K562 (cell line): ENCODE data around the gene LHPP. TPM values are rescaled to one million over a fixed set of nuclear protein-coding genes. Genes with fewer than 3 reads are reported as not detected.

Experiments
- ARNT ChIP-seq, 2 experiments: fragments of 450-650 bp; IDR thresholded peaks; 2 replicates each; pipeline ENCODE4 v1.6.1; 2016; ENCODE audit warnings: mild to moderate bottlenecking in 1 of 2
- CEBPB ChIP-seq: fragments of 450-650 bp; IDR thresholded peaks from 2 replicates; pipeline ENCODE4 v1.6.1; 2016; ENCODE audit warnings: missing genetic modification characterization, missing compliant biosample characterization
- DNMT1 ChIP-seq: fragments of 450-650 bp; IDR thresholded peaks from 2 replicates; pipeline ENCODE4 v1.6.1; 2016; ENCODE audit warnings: antibody characterized with exemption, mild to moderate bottlenecking
- EGR1 ChIP-seq: fragments of 450-650 bp; conservative IDR thresholded peaks from 2 replicates; pipeline ENCODE4 v1.6.1; 2017; ENCODE audit warnings: mild to moderate bottlenecking
- FUS ChIP-seq: fragments of 200-400 bp; formaldehyde crosslinking; optimal IDR thresholded peaks from 2 replicates; pipeline ENCODE3; 2017; ENCODE audit warnings: low read depth, low read length
- GABPA ChIP-seq: fragments of 200-800 bp; sonication (Bioruptor generic); conservative IDR thresholded peaks from 2 replicates; pipeline ENCODE4 v1.6.1; 2016; ENCODE audit warnings: low read depth, missing genetic modification characterization, missing compliant biosample characterization
- HLTF ChIP-seq: fragments of 450-650 bp; IDR thresholded peaks from 2 replicates; pipeline ENCODE4 v1.6.1; 2016
- PHTF2 ChIP-seq: fragments of 250-450 bp; sonication (Bioruptor Pico); IDR thresholded peaks from 2 replicates; pipeline ENCODE4 v1.5.0; 2021; ENCODE audit warnings: mild to moderate bottlenecking
- SLC30A9 ChIP-seq: fragments of 250-450 bp; sonication (Bioruptor Pico); IDR thresholded peaks from 2 replicates; pipeline ENCODE4 v1.8.0; 2022; ENCODE audit warnings: mild to moderate bottlenecking, moderate library complexity
- SMAD3 ChIP-seq: fragments of 450-650 bp; formaldehyde crosslinking; conservative IDR thresholded peaks from 2 replicates; pipeline ENCODE4 v1.4.0; 2020; ENCODE audit warnings: mild to moderate bottlenecking
- SMARCB1 ChIP-seq: IDR thresholded peaks from 2 replicates; pipeline ENCODE4 v1.6.1; 2011; ENCODE audit warnings: improper control_type of control experiment, low read depth; ENCODE audit not compliant: insufficient read length
- TOE1 ChIP-seq, 2 experiments: fragments of 450-650 bp in 1 of 2; sonication (generic) in 1 of 2; formaldehyde crosslinking in 1 of 2; IDR thresholded peaks; 2 replicates each; pipeline versions ENCODE4 v1.7.1 to v1.8.0; 2016 to 2022; ENCODE audit warnings: borderline replicate concordance in 2 of 2, mild to moderate bottlenecking in 2 of 2, antibody characterized with exemption in 1 of 2, inconsistent platforms in 1 of 2, low read depth in 1 of 2, missing genetic modification reagents in 1 of 2, moderate library complexity in 1 of 2
- ZBTB1 ChIP-seq: sonication (generic); formaldehyde crosslinking; IDR thresholded peaks from 2 replicates; pipeline ENCODE4 v1.8.1; 2023; ENCODE audit warnings: missing genetic modification reagents, low read depth, mild to moderate bottlenecking, borderline replicate concordance
- ZC3H8 ChIP-seq: fragments of 450-650 bp; IDR thresholded peaks from 2 replicates; pipeline ENCODE4 v1.6.1; 2017
- ZFP30 ChIP-seq: fragments of 250-450 bp; sonication (Bioruptor Pico); IDR thresholded peaks from 2 replicates; pipeline ENCODE4 v1.8.0; 2022; ENCODE audit warnings: moderate library complexity, mild to moderate bottlenecking, inconsistent platforms, borderline replicate concordance
- ZNF561 ChIP-seq: fragments of 450-650 bp; formaldehyde crosslinking; conservative IDR thresholded peaks from 2 replicates; pipeline ENCODE4 v1.4.0; 2020; ENCODE audit warnings: mild to moderate bottlenecking, moderate library complexity
- ZNF75A ChIP-seq: fragments of 450-650 bp; formaldehyde crosslinking; IDR thresholded peaks from 2 replicates; pipeline ENCODE4 v1.4.0; 2020; ENCODE audit warnings: mild to moderate bottlenecking
- ZNF764 ChIP-seq: fragments of 250-450 bp; sonication (Bioruptor Pico); IDR thresholded peaks from 2 replicates; pipeline ENCODE4 v1.4.0; 2020; ENCODE audit warnings: low read depth, mild to moderate bottlenecking, moderate library complexity
- polyA plus RNA-seq, 8 experiments: library from polyadenylated mRNA; depleted of rRNA in 4 of 8; stranded (reverse) in 5 of 8; unstranded in 3 of 8; fragments of >200 nt; fragmentation: Nextera tagmentation in 2 of 8; fragmentation: Illumina TruSeq in 1 of 8; extraction: Ambion mirVana in 2 of 8; extraction: Trizol in 1 of 8; gene quantifications; 2 replicates each; pipeline versions ENCODE4 v1.2.1 to v1.2.3, GENCODE V29; 2011 to 2014; ENCODE audit warnings: inconsistent platforms in 1 of 8, missing spikeins in 1 of 8
- total RNA-seq, 7 experiments: library from RNA; depleted of rRNA in 6 of 7; stranded (reverse); fragments of >200 nt in 6 of 7; fragmentation: Illumina TruSeq in 2 of 7; extraction: Trizol in 2 of 7; gene quantifications; 2 replicates each; pipeline versions ENCODE4 v1.2.1 to v1.2.3, GENCODE V29; 2011 to 2021; ENCODE audit warnings: low replicate concordance in 1 of 7
- TF ChIP-seq, protein P1 (sequence below): sonication (generic); formaldehyde crosslinking; IDR thresholded peaks from 2 replicates; pipeline ENCODE4 v1.8.1; 2022; ENCODE audit warnings: missing genetic modification reagents
- TF ChIP-seq, protein P2 (sequence below): IDR thresholded peaks from 2 replicates; pipeline ENCODE4 v1.6.1; 2014; ENCODE audit warnings: antibody characterized with exemption
- TF ChIP-seq, protein P3 (sequence below), 2 experiments: fragments of 450-650 bp in 1 of 2; IDR thresholded peaks; 2 replicates each; pipeline ENCODE4 v1.6.1; 2011 to 2017; ENCODE audit warnings: low read depth in 2 of 2, antibody characterized with exemption in 1 of 2, borderline replicate concordance in 1 of 2, low read length in 1 of 2, mild to moderate bottlenecking in 1 of 2, mixed read lengths in 1 of 2; ENCODE audit not compliant: control insufficient read depth in 1 of 2

LHPP gene
- total and polyA plus RNA-seq, 9 of the 15 experiments (the other 6 are each of a cell fraction or from before 2014, with no cell fraction given), result 0.34 to 7.4 (median 3.0) TPM

DNA sequence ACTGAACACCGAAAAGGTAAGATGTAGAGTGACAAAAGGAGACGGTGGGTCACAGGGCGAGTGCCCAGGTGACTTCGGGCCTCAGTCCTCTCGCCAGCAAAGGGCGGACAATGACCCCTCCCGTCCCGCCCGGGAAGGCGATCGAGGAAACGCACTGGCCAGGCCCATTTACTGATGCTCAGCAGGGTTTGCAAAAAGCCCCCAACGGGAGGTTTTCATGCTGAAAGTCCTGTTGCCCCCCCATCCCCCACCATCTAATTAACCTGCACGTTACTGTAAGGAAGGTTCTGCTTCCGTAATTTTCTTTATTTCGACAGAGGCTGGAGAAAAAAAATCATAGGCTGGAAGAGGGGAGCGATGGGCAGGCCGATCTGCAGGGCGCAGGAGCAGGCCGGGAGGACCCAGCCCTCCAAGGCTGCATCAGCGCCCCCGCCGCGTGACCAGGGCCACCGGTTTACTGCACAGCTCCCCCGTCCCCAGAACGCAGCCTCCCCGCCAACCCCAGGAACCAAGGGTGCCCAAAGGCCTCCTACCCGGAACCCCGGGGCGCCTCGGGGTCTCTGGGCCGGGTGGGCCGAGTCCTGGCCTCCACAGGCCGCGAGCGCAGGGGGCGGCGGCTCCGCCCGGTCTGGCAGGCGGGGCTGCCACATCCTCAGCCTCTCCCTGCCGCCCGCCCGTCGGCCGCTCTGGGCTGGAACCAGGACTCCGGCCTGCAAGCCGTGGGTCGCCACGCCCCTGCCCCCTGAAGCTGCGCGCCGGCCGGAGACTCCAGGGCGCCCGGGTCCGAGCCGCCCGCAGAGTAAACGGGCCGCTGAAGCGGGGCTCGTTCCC is 43.5 kb upstream of the LHPP start (continued):
- TF ChIP-seq, protein P1, sequence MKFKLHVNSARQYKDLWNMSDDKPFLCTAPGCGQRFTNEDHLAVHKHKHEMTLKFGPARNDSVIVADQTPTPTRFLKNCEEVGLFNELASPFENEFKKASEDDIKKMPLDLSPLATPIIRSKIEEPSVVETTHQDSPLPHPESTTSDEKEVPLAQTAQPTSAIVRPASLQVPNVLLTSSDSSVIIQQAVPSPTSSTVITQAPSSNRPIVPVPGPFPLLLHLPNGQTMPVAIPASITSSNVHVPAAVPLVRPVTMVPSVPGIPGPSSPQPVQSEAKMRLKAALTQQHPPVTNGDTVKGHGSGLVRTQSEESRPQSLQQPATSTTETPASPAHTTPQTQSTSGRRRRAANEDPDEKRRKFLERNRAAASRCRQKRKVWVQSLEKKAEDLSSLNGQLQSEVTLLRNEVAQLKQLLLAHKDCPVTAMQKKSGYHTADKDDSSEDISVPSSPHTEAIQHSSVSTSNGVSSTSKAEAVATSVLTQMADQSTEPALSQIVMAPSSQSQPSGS, result no peak
- TF ChIP-seq SLC30A9 (CRISPR knock-in tag) (no peak), ZFP30 (CRISPR knock-in tag) (no peak), DNMT1 (no peak), EGR1 (peak; percentile 13; the same call in 1 of the 2 replicates), GABPA (tag) (no peak), PHTF2 (CRISPR knock-in tag) (peak; percentile 60; the same call in 1 of the 2 replicates), ZNF561 (CRISPR knock-in tag) (no peak), TOE1 (IDR thresholded peaks at IDR 0.05; ENCODE audit: borderline replicate concordance) (0 out of 2 replicates have a peak, but pooled peaks have one; percentile 26), TOE1 (CRISPR knock-in tag; IDR thresholded peaks at IDR 0.05; ENCODE audit: borderline replicate concordance, low read depth) (no peak), ZC3H8 (no peak), SMAD3 (CRISPR knock-in tag) (no peak), ZBTB1 (CRISPR knock-in tag) (no peak), FUS (no peak), ZNF764 (CRISPR knock-in tag) (no peak), SMARCB1 (no peak), ARNT (IDR thresholded peaks at IDR 0.05) (no peak), ZNF75A (no peak), CEBPB (tag) (no peak), HLTF (no peak)
- TF ChIP-seq, protein P2, sequence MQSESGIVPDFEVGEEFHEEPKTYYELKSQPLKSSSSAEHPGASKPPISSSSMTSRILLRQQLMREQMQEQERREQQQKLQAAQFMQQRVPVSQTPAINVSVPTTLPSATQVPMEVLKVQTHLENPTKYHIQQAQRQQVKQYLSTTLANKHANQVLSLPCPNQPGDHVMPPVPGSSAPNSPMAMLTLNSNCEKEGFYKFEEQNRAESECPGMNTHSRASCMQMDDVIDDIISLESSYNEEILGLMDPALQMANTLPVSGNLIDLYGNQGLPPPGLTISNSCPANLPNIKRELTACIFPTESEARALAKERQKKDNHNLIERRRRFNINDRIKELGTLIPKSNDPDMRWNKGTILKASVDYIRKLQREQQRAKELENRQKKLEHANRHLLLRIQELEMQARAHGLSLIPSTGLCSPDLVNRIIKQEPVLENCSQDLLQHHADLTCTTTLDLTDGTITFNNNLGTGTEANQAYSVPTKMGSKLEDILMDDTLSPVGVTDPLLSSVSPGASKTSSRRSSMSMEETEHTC, result peak; percentile 56; the same call in 1 of the 2 replicates
- TF ChIP-seq, protein P3, sequence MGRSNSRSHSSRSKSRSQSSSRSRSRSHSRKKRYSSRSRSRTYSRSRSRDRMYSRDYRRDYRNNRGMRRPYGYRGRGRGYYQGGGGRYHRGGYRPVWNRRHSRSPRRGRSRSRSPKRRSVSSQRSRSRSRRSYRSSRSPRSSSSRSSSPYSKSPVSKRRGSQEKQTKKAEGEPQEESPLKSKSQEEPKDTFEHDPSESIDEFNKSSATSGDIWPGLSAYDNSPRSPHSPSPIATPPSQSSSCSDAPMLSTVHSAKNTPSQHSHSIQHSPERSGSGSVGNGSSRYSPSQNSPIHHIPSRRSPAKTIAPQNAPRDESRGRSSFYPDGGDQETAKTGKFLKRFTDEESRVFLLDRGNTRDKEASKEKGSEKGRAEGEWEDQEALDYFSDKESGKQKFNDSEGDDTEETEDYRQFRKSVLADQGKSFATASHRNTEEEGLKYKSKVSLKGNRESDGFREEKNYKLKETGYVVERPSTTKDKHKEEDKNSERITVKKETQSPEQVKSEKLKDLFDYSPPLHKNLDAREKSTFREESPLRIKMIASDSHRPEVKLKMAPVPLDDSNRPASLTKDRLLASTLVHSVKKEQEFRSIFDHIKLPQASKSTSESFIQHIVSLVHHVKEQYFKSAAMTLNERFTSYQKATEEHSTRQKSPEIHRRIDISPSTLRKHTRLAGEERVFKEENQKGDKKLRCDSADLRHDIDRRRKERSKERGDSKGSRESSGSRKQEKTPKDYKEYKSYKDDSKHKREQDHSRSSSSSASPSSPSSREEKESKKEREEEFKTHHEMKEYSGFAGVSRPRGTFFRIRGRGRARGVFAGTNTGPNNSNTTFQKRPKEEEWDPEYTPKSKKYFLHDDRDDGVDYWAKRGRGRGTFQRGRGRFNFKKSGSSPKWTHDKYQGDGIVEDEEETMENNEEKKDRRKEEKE (IDR thresholded peaks at IDR 0.05; ENCODE audit: borderline replicate concordance in 1 of 2, control insufficient read depth in 1 of 2, low read depth in 2 of 2, low read length in 1 of 2), result no peak
